Liver (tissue), 9 donors: Measurements from ENCODE around the gene KIF26B. TPM values are rescaled to one million over a fixed set of nuclear protein-coding genes. Genes with fewer than 3 reads are reported as not detected.

Experiments used
- DNase-seq: peaks from one replicate; pipeline ENCODE4 v3.0.0-alpha.2; 2017; ENCODE audit warnings: low spot score
- H3K27ac ChIP-seq, 2 donors: one replicate each; pipeline ENCODE4 v1.7.0; 2013; ENCODE audit warnings: inconsistent platforms in 2 of 2, low read length in 2 of 2, control low read depth in 1 of 2, low read depth in 1 of 2, mild to moderate bottlenecking in 1 of 2
- H3K27me3 ChIP-seq, 4 donors: one replicate each; pipeline versions ENCODE4 v1.6.1 to v1.7.0; 2013; ENCODE audit warnings: low read length in 3 of 4, inconsistent platforms in 1 of 4, mild to moderate bottlenecking in 1 of 4, moderate library complexity in 1 of 4; ENCODE audit not compliant: control insufficient read depth in 4 of 4, insufficient read depth in 4 of 4
- H3K36me3 ChIP-seq, 4 donors: one replicate each; pipeline versions ENCODE4 v1.6.1 to v1.7.0; 2013; ENCODE audit warnings: low read length in 3 of 4, mild to moderate bottlenecking in 3 of 4, low read depth in 1 of 4, moderate library complexity in 1 of 4; ENCODE audit not compliant: control insufficient read depth in 4 of 4, insufficient read depth in 3 of 4
- H3K4me1 ChIP-seq, 4 donors: one replicate each; pipeline versions ENCODE4 v1.6.1 to v1.7.0; 2013; ENCODE audit warnings: low read length in 3 of 4, mild to moderate bottlenecking in 3 of 4, moderate library complexity in 1 of 4; ENCODE audit not compliant: control insufficient read depth in 4 of 4, insufficient read depth in 4 of 4
- H3K4me3 ChIP-seq, 3 donors: one replicate each; pipeline versions ENCODE4 v1.6.1 to v1.7.0; 2013; ENCODE audit warnings: low read length in 3 of 3, control low read depth in 1 of 3, low read depth in 1 of 3, mild to moderate bottlenecking in 1 of 3
- H3K9ac ChIP-seq, 2 donors: one replicate each; pipeline ENCODE4 v1.7.0; 2013; ENCODE audit warnings: low read length in 2 of 2, mild to moderate bottlenecking in 2 of 2, moderate library complexity in 2 of 2, control low read depth in 1 of 2, low read depth in 1 of 2
- H3K9me3 ChIP-seq, 4 donors: one replicate each; pipeline versions ENCODE4 v1.6.1 to v1.7.0; 2013; ENCODE audit warnings: low read length in 3 of 4; ENCODE audit not compliant: control insufficient read depth in 4 of 4
- EGR1 ChIP-seq, 2 donors: IDR thresholded peaks; 2 replicates each; pipeline ENCODE4 v1.6.1; 2016 to 2018; ENCODE audit warnings: antibody characterized with exemption in 2 of 2, low read depth in 2 of 2
- FOXA1 ChIP-seq: IDR thresholded peaks from 2 replicates; pipeline ENCODE4 v1.6.1; 2016; ENCODE audit warnings: antibody characterized with exemption
- FOXA2 ChIP-seq: IDR thresholded peaks from 2 replicates; pipeline ENCODE4 v1.6.1; 2016; ENCODE audit warnings: antibody characterized with exemption
- GABPA ChIP-seq, 2 donors: IDR thresholded peaks in 1 of 2; conservative IDR thresholded peaks in 1 of 2; 2 replicates each; pipeline ENCODE4 v1.6.1; 2016; ENCODE audit warnings: antibody characterized with exemption in 2 of 2, mild to moderate bottlenecking in 1 of 2, moderate library complexity in 1 of 2
- HNF4A ChIP-seq, 2 donors: conservative IDR thresholded peaks; 2 replicates each; pipeline ENCODE4 v1.6.1; 2016; ENCODE audit warnings: antibody characterized with exemption in 2 of 2, mild to moderate bottlenecking in 2 of 2
- HNF4G ChIP-seq: IDR thresholded peaks from 2 replicates; pipeline ENCODE4 v1.6.1; 2016; ENCODE audit warnings: antibody characterized with exemption
- NR2F2 ChIP-seq: IDR thresholded peaks from 2 replicates; pipeline ENCODE4 v1.6.1; 2016; ENCODE audit warnings: antibody characterized with exemption
- RAD21 ChIP-seq, 2 donors: IDR thresholded peaks; 2 replicates each; pipeline ENCODE4 v1.6.1; 2016; ENCODE audit warnings: antibody characterized with exemption in 2 of 2, mild to moderate bottlenecking in 2 of 2
- RXRA ChIP-seq, 2 donors: IDR thresholded peaks; 2 replicates each; pipeline ENCODE4 v1.6.1; 2017 to 2018; ENCODE audit warnings: antibody characterized with exemption in 2 of 2, mild to moderate bottlenecking in 1 of 2
- SP1 ChIP-seq: IDR thresholded peaks from 2 replicates; pipeline ENCODE4 v1.6.1; 2018; ENCODE audit warnings: antibody characterized with exemption, mild to moderate bottlenecking
- TAF1 ChIP-seq: conservative IDR thresholded peaks from 2 replicates; pipeline ENCODE4 v1.6.1; 2016; ENCODE audit warnings: antibody characterized with exemption, mild to moderate bottlenecking
- YY1 ChIP-seq: IDR thresholded peaks from 2 replicates; pipeline ENCODE4 v1.6.1; 2016; ENCODE audit warnings: antibody characterized with exemption, mild to moderate bottlenecking
- WGBS: extraction: QIAGEN DNeasy Blood & Tissue Kit; methylation state at CpG from one replicate; pipeline ENCODE4 v1.1.7; 2013; 5-methylcytosine and 5-hydroxymethylcytosine counted together
- polyA plus RNA-seq, 2 donors: library from polyadenylated mRNA; stranded (reverse) in 1 of 2; unstranded in 1 of 2; fragments of 200-250 nt in 1 of 2; fragments of >200 nt in 1 of 2; fragmentation: Nextera tagmentation in 1 of 2; extraction: Ambion mirVana in 1 of 2; gene quantifications; one replicate each; pipeline versions ENCODE4 v1.2.1 to v1.2.3, GENCODE V29; 2013 to 2015
- total RNA-seq, 2 donors: library from RNA; depleted of rRNA; stranded (reverse); fragments of >200 nt; gene quantifications; one replicate each; pipeline ENCODE4 v1.2.3, GENCODE V29; 2014
- TF ChIP-seq, protein P1 (sequence below): IDR thresholded peaks from 2 replicates; pipeline ENCODE4 v1.6.1; 2016; ENCODE audit warnings: antibody characterized with exemption, mild to moderate bottlenecking
- TF ChIP-seq, protein P2 (sequence below): IDR thresholded peaks from 2 replicates; pipeline ENCODE4 v1.6.1; 2016; ENCODE audit warnings: antibody characterized with exemption
- TF ChIP-seq, protein P3 (sequence below): fragments of 150-350 bp; IDR thresholded peaks from 2 replicates; pipeline ENCODE4 v1.5.1; 2017; ENCODE audit warnings: improper control_type of control experiment, low read depth, low read length; ENCODE audit not compliant: missing input control
- TF ChIP-seq, protein P4 (sequence below): IDR thresholded peaks from 2 replicates; pipeline ENCODE4 v1.6.1; 2016; ENCODE audit warnings: antibody characterized with exemption
- TF ChIP-seq, protein P5 (sequence below): IDR thresholded peaks from 2 replicates; pipeline ENCODE4 v1.6.1; 2016; ENCODE audit warnings: antibody characterized with exemption
- donor health status: healthy.
- donor health status: healthy.
- donor health status: healthy.
- donor health status: healthy.
- donor health status: healthy.

Gene KIF26B
- total and polyA plus RNA-seq, 4 donors, result 0.10 to 1.7 (median 0.34) TPM

DNA sequence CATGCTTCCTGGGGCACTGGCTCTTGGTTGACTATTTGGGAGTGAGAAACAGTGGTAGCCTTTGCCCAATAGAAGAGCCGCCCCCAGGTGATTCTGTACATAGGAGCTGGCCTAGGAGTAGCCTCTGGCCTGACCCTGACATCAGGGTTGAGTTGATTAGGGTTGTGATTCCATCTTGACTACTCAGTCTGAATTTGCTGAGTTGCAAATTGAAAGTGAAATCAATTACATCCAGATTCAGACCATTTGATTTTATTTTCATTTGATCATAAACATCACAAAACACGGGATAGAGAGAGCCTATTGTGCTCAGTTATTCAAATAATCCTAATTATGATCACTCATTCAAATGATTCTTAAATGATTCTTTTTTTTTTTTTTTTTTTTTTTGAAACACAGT, 253.2 kb downstream of the KIF26B start:
- Histone ChIP-seq H3K9me3 (no peaks in the 10 kb centered on the region), H3K9ac (no peak overlapping the region), H3K27me3 (no peaks in the 10 kb centered on the region), H3K27ac (no peak overlapping the region), H3K36me3 (no peaks in the 10 kb centered on the region), H3K4me3 (no peak overlapping the region), H3K4me1 (no peaks in the 10 kb centered on the region)
- 89% methylated on average over 2 of the region's 2 CpGs for WGBS
- TF ChIP-seq, protein P1, sequence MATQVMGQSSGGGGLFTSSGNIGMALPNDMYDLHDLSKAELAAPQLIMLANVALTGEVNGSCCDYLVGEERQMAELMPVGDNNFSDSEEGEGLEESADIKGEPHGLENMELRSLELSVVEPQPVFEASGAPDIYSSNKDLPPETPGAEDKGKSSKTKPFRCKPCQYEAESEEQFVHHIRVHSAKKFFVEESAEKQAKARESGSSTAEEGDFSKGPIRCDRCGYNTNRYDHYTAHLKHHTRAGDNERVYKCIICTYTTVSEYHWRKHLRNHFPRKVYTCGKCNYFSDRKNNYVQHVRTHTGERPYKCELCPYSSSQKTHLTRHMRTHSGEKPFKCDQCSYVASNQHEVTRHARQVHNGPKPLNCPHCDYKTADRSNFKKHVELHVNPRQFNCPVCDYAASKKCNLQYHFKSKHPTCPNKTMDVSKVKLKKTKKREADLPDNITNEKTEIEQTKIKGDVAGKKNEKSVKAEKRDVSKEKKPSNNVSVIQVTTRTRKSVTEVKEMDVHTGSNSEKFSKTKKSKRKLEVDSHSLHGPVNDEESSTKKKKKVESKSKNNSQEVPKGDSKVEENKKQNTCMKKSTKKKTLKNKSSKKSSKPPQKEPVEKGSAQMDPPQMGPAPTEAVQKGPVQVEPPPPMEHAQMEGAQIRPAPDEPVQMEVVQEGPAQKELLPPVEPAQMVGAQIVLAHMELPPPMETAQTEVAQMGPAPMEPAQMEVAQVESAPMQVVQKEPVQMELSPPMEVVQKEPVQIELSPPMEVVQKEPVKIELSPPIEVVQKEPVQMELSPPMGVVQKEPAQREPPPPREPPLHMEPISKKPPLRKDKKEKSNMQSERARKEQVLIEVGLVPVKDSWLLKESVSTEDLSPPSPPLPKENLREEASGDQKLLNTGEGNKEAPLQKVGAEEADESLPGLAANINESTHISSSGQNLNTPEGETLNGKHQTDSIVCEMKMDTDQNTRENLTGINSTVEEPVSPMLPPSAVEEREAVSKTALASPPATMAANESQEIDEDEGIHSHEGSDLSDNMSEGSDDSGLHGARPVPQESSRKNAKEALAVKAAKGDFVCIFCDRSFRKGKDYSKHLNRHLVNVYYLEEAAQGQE, result no peak
- TF ChIP-seq HNF4A (conservative IDR thresholded peaks at IDR 0.05) (no peak), FOXA2 (no peak), YY1 (no peak), HNF4G (no peak), FOXA1 (no peak), RXRA (IDR thresholded peaks at IDR 0.05) (no peak), EGR1 (IDR thresholded peaks at IDR 0.05; ENCODE audit: low read depth in 2 of 2) (no peak), RAD21 (IDR thresholded peaks at IDR 0.05) (no peak), TAF1 (no peak), NR2F2 (no peak), GABPA (IDR thresholded peaks at IDR 0.05 in 1 of 2, conservative IDR thresholded peaks at IDR 0.05 in 1 of 2) (no peak)
- TF ChIP-seq, protein P2, sequence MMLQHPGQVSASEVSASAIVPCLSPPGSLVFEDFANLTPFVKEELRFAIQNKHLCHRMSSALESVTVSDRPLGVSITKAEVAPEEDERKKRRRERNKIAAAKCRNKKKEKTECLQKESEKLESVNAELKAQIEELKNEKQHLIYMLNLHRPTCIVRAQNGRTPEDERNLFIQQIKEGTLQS, result no peak
- TF ChIP-seq, protein P3, sequence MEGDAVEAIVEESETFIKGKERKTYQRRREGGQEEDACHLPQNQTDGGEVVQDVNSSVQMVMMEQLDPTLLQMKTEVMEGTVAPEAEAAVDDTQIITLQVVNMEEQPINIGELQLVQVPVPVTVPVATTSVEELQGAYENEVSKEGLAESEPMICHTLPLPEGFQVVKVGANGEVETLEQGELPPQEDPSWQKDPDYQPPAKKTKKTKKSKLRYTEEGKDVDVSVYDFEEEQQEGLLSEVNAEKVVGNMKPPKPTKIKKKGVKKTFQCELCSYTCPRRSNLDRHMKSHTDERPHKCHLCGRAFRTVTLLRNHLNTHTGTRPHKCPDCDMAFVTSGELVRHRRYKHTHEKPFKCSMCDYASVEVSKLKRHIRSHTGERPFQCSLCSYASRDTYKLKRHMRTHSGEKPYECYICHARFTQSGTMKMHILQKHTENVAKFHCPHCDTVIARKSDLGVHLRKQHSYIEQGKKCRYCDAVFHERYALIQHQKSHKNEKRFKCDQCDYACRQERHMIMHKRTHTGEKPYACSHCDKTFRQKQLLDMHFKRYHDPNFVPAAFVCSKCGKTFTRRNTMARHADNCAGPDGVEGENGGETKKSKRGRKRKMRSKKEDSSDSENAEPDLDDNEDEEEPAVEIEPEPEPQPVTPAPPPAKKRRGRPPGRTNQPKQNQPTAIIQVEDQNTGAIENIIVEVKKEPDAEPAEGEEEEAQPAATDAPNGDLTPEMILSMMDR, result no peak
- DNase-seq, result no peak

DNA sequence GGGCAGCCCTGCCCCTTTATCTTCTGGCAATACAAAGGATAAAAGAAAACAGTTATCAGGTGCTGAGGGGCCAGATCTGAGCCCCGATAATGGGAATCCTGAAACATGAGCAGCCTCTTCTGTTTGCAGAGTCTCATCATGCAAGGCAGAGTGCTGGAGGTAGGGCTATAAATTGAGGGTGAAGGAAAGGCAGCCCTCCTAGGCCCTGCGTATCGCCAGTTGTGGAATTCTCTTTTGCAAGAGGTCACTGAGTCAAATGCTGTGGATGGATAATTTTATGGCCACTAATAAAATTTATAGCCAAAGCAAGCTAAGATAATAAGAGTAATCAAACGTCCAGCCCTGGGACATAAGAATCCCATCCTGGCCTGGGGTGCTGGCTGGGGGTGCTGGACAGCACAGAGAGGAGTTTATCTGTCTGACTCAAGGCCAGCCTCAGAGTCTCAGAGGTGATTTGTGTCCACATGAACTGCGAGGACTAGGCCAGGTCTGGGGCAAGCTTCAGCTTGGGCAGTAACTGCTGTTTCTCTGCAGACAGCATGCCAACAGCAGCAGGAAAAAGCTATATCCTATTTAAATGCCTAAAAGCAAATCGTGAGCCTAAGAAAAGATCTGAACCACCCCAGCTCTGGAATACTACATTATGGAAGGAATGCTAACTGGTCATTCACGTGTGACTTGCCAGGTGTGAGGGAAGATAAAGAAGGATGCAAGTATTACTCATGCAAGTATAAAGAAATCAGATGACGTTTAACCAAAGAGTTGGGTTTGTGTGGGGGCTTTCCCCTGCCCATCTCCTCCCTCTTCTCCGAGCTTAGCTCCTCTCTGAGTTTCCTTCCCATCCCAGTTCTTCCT, 254.8 kb downstream of the KIF26B start:
- Histone ChIP-seq H3K4me3 (no peak overlapping the region), H3K27me3 (no peaks in the 10 kb centered on the region), H3K36me3 (no peaks in the 10 kb centered on the region), H3K9me3 (no peaks in the 10 kb centered on the region), H3K9ac (no peak overlapping the region), H3K27ac (no peak overlapping the region), H3K4me1 (no peaks in the 10 kb centered on the region)
- no peak for DNase-seq
- WGBS, result 75% methylated on average over 9 of the region's 9 CpGs
- TF ChIP-seq RAD21 (IDR thresholded peaks at IDR 0.05), result no peak
- TF ChIP-seq, protein P1, result no peak
- TF ChIP-seq FOXA2, result no peak
- TF ChIP-seq SP1, result no peak
- no peak for TF ChIP-seq HNF4G
- no peak for TF ChIP-seq NR2F2
- TF ChIP-seq YY1, result no peak
- TF ChIP-seq, protein P4, sequence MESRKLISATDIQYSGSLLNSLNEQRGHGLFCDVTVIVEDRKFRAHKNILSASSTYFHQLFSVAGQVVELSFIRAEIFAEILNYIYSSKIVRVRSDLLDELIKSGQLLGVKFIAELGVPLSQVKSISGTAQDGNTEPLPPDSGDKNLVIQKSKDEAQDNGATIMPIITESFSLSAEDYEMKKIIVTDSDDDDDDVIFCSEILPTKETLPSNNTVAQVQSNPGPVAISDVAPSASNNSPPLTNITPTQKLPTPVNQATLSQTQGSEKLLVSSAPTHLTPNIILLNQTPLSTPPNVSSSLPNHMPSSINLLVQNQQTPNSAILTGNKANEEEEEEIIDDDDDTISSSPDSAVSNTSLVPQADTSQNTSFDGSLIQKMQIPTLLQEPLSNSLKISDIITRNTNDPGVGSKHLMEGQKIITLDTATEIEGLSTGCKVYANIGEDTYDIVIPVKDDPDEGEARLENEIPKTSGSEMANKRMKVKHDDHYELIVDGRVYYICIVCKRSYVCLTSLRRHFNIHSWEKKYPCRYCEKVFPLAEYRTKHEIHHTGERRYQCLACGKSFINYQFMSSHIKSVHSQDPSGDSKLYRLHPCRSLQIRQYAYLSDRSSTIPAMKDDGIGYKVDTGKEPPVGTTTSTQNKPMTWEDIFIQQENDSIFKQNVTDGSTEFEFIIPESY, result no peak
- TF ChIP-seq HNF4A (conservative IDR thresholded peaks at IDR 0.05), result no peak
- TF ChIP-seq RXRA (IDR thresholded peaks at IDR 0.05), result no peak
- TF ChIP-seq, protein P5, sequence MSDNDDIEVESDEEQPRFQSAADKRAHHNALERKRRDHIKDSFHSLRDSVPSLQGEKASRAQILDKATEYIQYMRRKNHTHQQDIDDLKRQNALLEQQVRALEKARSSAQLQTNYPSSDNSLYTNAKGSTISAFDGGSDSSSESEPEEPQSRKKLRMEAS, result no peak
